Nephron progenitor cell (in vitro differentiated cells): ENCODE data around the gene HNRNPC.

ENCODE experiments used
- DNase-seq: peaks from one replicate; pipeline ENCODE4 v3.0.0; 2021
- H3K27ac Mint-ChIP-seq: 2 replicates; pipeline ENCODE4 v1.8.0; 2021; ENCODE audit warnings: mild to moderate bottlenecking, moderate library complexity, mixed read lengths
- H3K27me3 Mint-ChIP-seq: 2 replicates; pipeline ENCODE4 v1.8.0; 2021; ENCODE audit warnings: mild to moderate bottlenecking, low read depth, mixed read lengths; ENCODE audit not compliant: poor library complexity
- H3K36me3 Mint-ChIP-seq: 2 replicates; pipeline ENCODE4 v1.8.0; 2021; ENCODE audit warnings: low read depth, mixed read lengths
- H3K4me1 Mint-ChIP-seq: 2 replicates; pipeline ENCODE4 v1.8.0; 2021; ENCODE audit warnings: mixed read lengths
- H3K4me3 Mint-ChIP-seq: 2 replicates; pipeline ENCODE4 v1.8.0; 2021; ENCODE audit warnings: mild to moderate bottlenecking, moderate library complexity, mixed read lengths
- H3K9me3 Mint-ChIP-seq: 2 replicates; pipeline ENCODE4 v1.8.0; 2021; ENCODE audit warnings: mild to moderate bottlenecking, moderate library complexity, mixed read lengths
- TF ChIP-seq, protein P1 (sequence below): fragments of 200-600 bp; sonication (generic); IDR thresholded peaks from 2 replicates; pipeline ENCODE4 v1.5.0; 2021; ENCODE audit warnings: antibody characterized with exemption

The HNRNPC gene

GRCh38 chr14:21269252-21270046, at the start of gene HNRNPC:
TSS of gene HNRNPC (minus strand) at chr14:21269442. CDS start at chr14:21234193, 35,249 bp downstream.
- H3K4me1 Mint-ChIP-seq = peaks cover 37% of the 10 kb centered on the region
- TF ChIP-seq, protein P1, sequence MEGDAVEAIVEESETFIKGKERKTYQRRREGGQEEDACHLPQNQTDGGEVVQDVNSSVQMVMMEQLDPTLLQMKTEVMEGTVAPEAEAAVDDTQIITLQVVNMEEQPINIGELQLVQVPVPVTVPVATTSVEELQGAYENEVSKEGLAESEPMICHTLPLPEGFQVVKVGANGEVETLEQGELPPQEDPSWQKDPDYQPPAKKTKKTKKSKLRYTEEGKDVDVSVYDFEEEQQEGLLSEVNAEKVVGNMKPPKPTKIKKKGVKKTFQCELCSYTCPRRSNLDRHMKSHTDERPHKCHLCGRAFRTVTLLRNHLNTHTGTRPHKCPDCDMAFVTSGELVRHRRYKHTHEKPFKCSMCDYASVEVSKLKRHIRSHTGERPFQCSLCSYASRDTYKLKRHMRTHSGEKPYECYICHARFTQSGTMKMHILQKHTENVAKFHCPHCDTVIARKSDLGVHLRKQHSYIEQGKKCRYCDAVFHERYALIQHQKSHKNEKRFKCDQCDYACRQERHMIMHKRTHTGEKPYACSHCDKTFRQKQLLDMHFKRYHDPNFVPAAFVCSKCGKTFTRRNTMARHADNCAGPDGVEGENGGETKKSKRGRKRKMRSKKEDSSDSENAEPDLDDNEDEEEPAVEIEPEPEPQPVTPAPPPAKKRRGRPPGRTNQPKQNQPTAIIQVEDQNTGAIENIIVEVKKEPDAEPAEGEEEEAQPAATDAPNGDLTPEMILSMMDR = no peak
- no peaks in the 10 kb centered on the region for H3K27me3 Mint-ChIP-seq
- peaks cover 39% of the 10 kb centered on the region for H3K36me3 Mint-ChIP-seq
- peak; percentile 100 for DNase-seq
- H3K9me3 Mint-ChIP-seq = peaks cover 3% of the 10 kb centered on the region
- peak within 1 kb of the TSS; percentile 100 for H3K27ac Mint-ChIP-seq
- peak within 1 kb of the TSS; percentile 100 for H3K4me3 Mint-ChIP-seq

DNA sequence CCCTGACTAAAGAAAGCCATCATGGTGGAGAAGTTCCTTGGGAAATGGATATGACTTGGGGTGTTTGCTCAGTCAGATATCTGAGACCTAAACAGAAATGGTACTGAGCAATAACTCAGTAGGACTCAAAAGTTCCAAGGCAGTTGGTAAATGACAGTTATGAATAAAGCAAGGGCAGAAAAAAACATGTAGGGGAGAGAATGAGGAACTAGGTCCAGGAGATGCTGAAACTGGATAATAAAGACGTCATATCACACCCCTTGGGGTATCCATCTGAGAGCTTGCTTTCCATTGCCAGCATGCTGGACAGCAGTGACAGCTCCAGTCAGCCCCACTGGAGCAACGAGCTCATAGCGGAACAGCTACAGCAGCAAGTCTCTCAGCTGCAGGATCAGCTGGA, 48.2 kb upstream of the HNRNPC start:
- H3K4me1 Mint-ChIP-seq = peaks cover 18% of the 10 kb centered on the region
- TF ChIP-seq, protein P1 = no peak
- peaks cover 18% of the 10 kb centered on the region for H3K27me3 Mint-ChIP-seq
- H3K27ac Mint-ChIP-seq = no peak overlapping the region
- no peaks in the 10 kb centered on the region for H3K36me3 Mint-ChIP-seq
- no peaks in the 10 kb centered on the region for H3K9me3 Mint-ChIP-seq
- no peak for DNase-seq
- H3K4me3 Mint-ChIP-seq = no peak overlapping the region

GRCh38 chr14:21313512-21313911, 44.3 kb upstream of the HNRNPC start:
- H3K4me1 Mint-ChIP-seq = peaks cover 30% of the 10 kb centered on the region
- no peak overlapping the region for H3K27ac Mint-ChIP-seq
- H3K4me3 Mint-ChIP-seq = no peak overlapping the region
- H3K9me3 Mint-ChIP-seq = no peaks in the 10 kb centered on the region
- no peak for DNase-seq
- H3K36me3 Mint-ChIP-seq = no peaks in the 10 kb centered on the region
- H3K27me3 Mint-ChIP-seq = peaks cover 16% of the 10 kb centered on the region
- TF ChIP-seq, protein P1 = no peak

GRCh38 chr14:21311614-21312013, 42.4 kb upstream of the HNRNPC start:
- H3K27me3 Mint-ChIP-seq = peaks cover 13% of the 10 kb centered on the region
- TF ChIP-seq, protein P1 = no peak

GRCh38 chr14:21309956-21310355, 40.7 kb upstream of the HNRNPC start:
- TF ChIP-seq, protein P1 = no peak
- DNase-seq = no peak
- Mint-ChIP-seq H3K36me3 (no peaks in the 10 kb centered on the region), H3K4me1 (peaks cover 34% of the 10 kb centered on the region), H3K27me3 (peaks cover 16% of the 10 kb centered on the region), H3K27ac (no peak overlapping the region), H3K4me3 (no peak overlapping the region), H3K9me3 (no peaks in the 10 kb centered on the region)

More at GRCh38 chr14:21311614-21312013, 42.4 kb upstream of the HNRNPC start:
- H3K4me3 Mint-ChIP-seq = no peak overlapping the region
- no peaks in the 10 kb centered on the region for H3K9me3 Mint-ChIP-seq
- peaks cover 34% of the 10 kb centered on the region for H3K4me1 Mint-ChIP-seq
- DNase-seq = no peak
- H3K27ac Mint-ChIP-seq = peak overlapping the region; percentile 64
- no peaks in the 10 kb centered on the region for H3K36me3 Mint-ChIP-seq

GRCh38 chr14:21309238-21309636, 40.0 kb upstream of the HNRNPC start:
- Mint-ChIP-seq H3K27me3 (peaks cover 16% of the 10 kb centered on the region), H3K27ac (peak overlapping the region; percentile 43), H3K36me3 (no peaks in the 10 kb centered on the region), H3K4me3 (peak overlapping the region; percentile 81), H3K9me3 (no peaks in the 10 kb centered on the region), H3K4me1 (peaks cover 34% of the 10 kb centered on the region)
- TF ChIP-seq, protein P1 = no peak
- no peak for DNase-seq
